Gastroesophageal sphincter (tissue), 4 donors: ENCODE data around the gene PJA1. TPM values are rescaled to one million over a fixed set of nuclear protein-coding genes. Genes with fewer than 3 reads are reported as not detected.

Experiments
- ATAC-seq: fragments of 150-250 bp; one replicate; pipeline ENCODE4 v1.9.1; 2016; ENCODE audit warnings: mild to moderate bottlenecking, moderate library complexity
- H3K27ac ChIP-seq, 4 donors: fragments of 200-600 bp; sonication (generic) in 3 of 4; 1 replicate in 3 of 4; 2 replicates in 1 of 4; pipeline ENCODE4 v1.5.1; 2016 to 2019
- H3K27me3 ChIP-seq: fragments of 200-600 bp; sonication (generic); one replicate; pipeline ENCODE4 v1.5.1; 2019
- H3K36me3 ChIP-seq, 2 donors: fragments of 200-600 bp; sonication (generic); one replicate each; pipeline ENCODE4 v1.5.1; 2019; ENCODE audit warnings: control low read depth in 1 of 2
- H3K4me1 ChIP-seq, 3 donors: fragments of 200-600 bp; sonication (generic); 1 replicate in 2 of 3; 2 replicates in 1 of 3; pipeline ENCODE4 v1.5.1; 2016 to 2019; ENCODE audit warnings: control low read depth in 2 of 3
- H3K4me3 ChIP-seq, 2 donors: fragments of 200-600 bp; sonication (generic); one replicate each; pipeline ENCODE4 v1.5.1; 2019; ENCODE audit warnings: mild to moderate bottlenecking in 1 of 2, moderate library complexity in 1 of 2
- H3K9me3 ChIP-seq, 3 donors: fragments of 200-600 bp; sonication (generic); one replicate each; pipeline ENCODE4 v1.5.1; 2017 to 2019; ENCODE audit warnings: control low read depth in 2 of 3
- CTCF ChIP-seq, 4 experiments: fragments of 200-600 bp in 2 of 4; fragments of 450-650 bp in 2 of 4; sonication (generic) in 1 of 4; IDR thresholded peaks; one replicate each; pipeline ENCODE4 v1.5.1; 2017 to 2019; ENCODE audit warnings: antibody characterized with exemption in 4 of 4, mild to moderate bottlenecking in 2 of 4, moderate library complexity in 2 of 4
- EP300 ChIP-seq: sonication (generic); formaldehyde crosslinking; IDR thresholded peaks from one replicate; pipeline ENCODE4 v1.6.1; 2017; ENCODE audit warnings: antibody characterized with exemption, mild to moderate bottlenecking
- POLR2A ChIP-seq, 2 donors: fragments of 450-650 bp; IDR thresholded peaks; one replicate each; pipeline ENCODE4 v1.6.1; 2017; ENCODE audit warnings: antibody characterized with exemption in 2 of 2, mild to moderate bottlenecking in 2 of 2, moderate library complexity in 1 of 2
- POLR2AphosphoS5 ChIP-seq: sonication (generic); formaldehyde crosslinking; IDR thresholded peaks from one replicate; pipeline ENCODE4 v1.6.1; 2017; ENCODE audit warnings: antibody characterized with exemption
- WGBS, 2 donors: methylation state at CpG; one replicate each; pipeline ENCODE4 v1.1.5; 2018; ENCODE audit warnings: low coverage in 1 of 2; 5-methylcytosine and 5-hydroxymethylcytosine counted together
- total RNA-seq, 4 donors: library from RNA; depleted of rRNA; stranded (reverse); fragments of >200 nt; gene quantifications; one replicate each; pipeline ENCODE4 v1.1.0, GENCODE V29; 2016

Gene PJA1
- total RNA-seq, 4 donors from 2014 or later: 23.3 to 27.0 (median 24.8) TPM

DNA sequence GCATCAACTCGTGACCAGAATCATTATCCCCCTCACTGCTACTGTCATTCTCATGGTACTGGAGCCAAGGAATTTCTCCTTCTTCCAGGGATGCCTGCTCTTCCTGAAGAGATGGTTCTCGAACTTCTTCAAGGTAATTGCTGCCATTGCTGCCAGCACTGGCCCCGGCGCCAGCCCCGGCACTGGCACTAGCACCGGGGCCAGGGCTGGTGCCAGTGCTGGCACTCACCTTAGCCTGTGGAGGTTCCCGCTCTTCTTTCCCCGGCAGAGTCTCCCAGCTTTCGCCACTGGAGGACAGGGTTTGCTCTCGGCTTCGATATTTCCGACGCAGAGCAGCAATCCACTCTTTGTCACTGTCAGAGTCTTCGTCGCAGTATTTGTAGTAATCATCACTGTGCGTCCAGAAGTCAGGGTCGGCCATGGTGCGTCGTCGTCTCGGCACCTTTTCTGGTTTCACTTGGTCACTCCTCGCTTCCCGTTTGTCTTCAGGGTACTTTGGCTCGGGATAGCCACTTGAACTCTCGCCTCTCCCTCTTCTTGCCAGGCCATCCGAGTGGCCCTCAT lies 3.4 kb downstream of the PJA1 start:
- Histone ChIP-seq H3K4me3 (no peak overlapping the region), H3K9me3 (no peaks in the 10 kb centered on the region), H3K4me1 (peaks cover 0 to 27% (median 0%) of the 10 kb centered on the region in 3 donors), H3K27ac (no peak overlapping the region), H3K27me3 (no peaks in the 10 kb centered on the region), H3K36me3 (peaks cover 0 to 20% of the 10 kb centered on the region in 2 donors)
- WGBS, 2 donors: 90% methylated on average over 16 of the region's 26 CpGs; no CpG with 5 or more reads in 1 of the 2 donors
- TF ChIP-seq EP300 (no peak), CTCF (IDR thresholded peaks at IDR 0.05) (no peak), POLR2A (IDR thresholded peaks at IDR 0.05) (no peak), POLR2AphosphoS5 (no peak)
- ATAC-seq: no peak

GRCh38 chrX:69161371-69161770 lies 3.9 kb downstream of the PJA1 start:
- WGBS, 2 donors: 100% methylated on average over 1 of the region's 10 CpGs; no CpG with 5 or more reads in 1 of the 2 donors
- TF ChIP-seq EP300: no peak
- no peak for TF ChIP-seq POLR2AphosphoS5
- no peak for TF ChIP-seq CTCF (IDR thresholded peaks at IDR 0.05)
- no peak for TF ChIP-seq POLR2A (IDR thresholded peaks at IDR 0.05)
- no peak overlapping the region for H3K4me3 ChIP-seq
- H3K27me3 ChIP-seq: no peaks in the 10 kb centered on the region
- ATAC-seq: no peak
- peaks cover 0 to 27% (median 0%) of the 10 kb centered on the region in 3 donors for H3K4me1 ChIP-seq
- H3K36me3 ChIP-seq: peaks cover 0 to 20% of the 10 kb centered on the region in 2 donors
- no peak overlapping the region for H3K27ac ChIP-seq
- no peaks in the 10 kb centered on the region for H3K9me3 ChIP-seq

- no peaks in the 10 kb centered on the region for H3K27me3 ChIP-seq
- no peak overlapping the region for H3K4me3 ChIP-seq
- peak overlapping the region in 2 of 4 donors; percentile 35 to 38 for H3K27ac ChIP-seq
- TF ChIP-seq CTCF (IDR thresholded peaks at IDR 0.05): peak; percentile 42 to 68 (median 57)
- no peak for TF ChIP-seq EP300
- H3K4me1 ChIP-seq: peaks cover 0 to 17% (median 0%) of the 10 kb centered on the region in 3 donors
- H3K9me3 ChIP-seq: no peaks in the 10 kb centered on the region
- peak; percentile 72 for ATAC-seq
- peaks cover 0 to 20% of the 10 kb centered on the region in 2 donors for H3K36me3 ChIP-seq
- 10 to 87% methylated on average over 2 to 3 of the region's 13 CpGs for WGBS, 2 donors
These were observed 6.9 kb downstream of the PJA1 start for GRCh38 chrX:69158166-69158980.

GRCh38 chrX:69156638-69157037 lies 8.6 kb downstream of the PJA1 start:
- H3K9me3 ChIP-seq: no peaks in the 10 kb centered on the region
- H3K36me3 ChIP-seq: peaks cover 0 to 6% of the 10 kb centered on the region in 2 donors
- no peak overlapping the region for H3K4me3 ChIP-seq
- no peak for TF ChIP-seq POLR2A (IDR thresholded peaks at IDR 0.05)
- no peak for TF ChIP-seq POLR2AphosphoS5
- no peak for TF ChIP-seq CTCF (IDR thresholded peaks at IDR 0.05)
- no peak for TF ChIP-seq EP300
- 77% methylated on average over 4 of the region's 5 CpGs; no CpG with 5 or more reads in 1 of the 2 donors for WGBS, 2 donors
- peaks cover 0 to 12% (median 0%) of the 10 kb centered on the region in 3 donors for H3K4me1 ChIP-seq
- H3K27ac ChIP-seq: no peak overlapping the region
- H3K27me3 ChIP-seq: no peaks in the 10 kb centered on the region
- no peak for ATAC-seq
